ENCODE results near the gene C14orf180. TPM values are rescaled to one million over a fixed set of nuclear protein-coding genes. Genes with fewer than 3 reads are reported as not detected.

C14orf180 gene
- total RNA-seq, 2 donors from 2014 or later: not detected

DNA sequence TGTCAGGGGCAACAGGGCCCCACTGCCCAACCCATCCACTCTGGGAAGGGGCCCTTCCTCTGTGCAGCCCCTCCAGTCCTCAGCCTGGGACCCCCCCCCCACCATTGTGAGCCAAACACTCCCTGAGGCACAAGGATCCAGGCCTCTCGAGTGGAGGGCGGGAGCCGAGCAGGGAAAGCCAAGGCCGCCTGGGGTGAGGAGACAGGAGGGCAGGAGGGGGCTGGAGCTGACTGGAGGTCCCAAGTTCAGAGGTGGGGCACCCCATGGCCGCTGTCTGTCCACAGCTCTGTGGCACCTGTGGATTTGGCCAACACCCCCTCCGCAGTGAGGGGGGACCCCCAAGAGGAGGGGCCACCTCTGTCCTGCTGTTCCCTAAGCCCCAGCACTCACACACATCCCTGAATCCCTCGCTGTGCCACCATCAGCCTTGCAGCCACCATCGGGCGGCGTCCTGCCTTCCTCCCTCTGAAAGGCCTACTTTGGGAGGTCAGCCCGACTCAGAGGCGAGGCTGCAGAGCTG lies 25.4 kb upstream of the C14orf180 start:
- H3K9me3 ChIP-seq (ENCODE audit: control insufficient read depth, low read length, poor library complexity, severe bottlenecking): no peaks in the 10 kb centered on the region
- ATAC-seq (no peak), DNase-seq (peak in 1 of 3 donors; percentile 1)
- no peaks in the 10 kb centered on the region for H3K36me3 Mint-ChIP-seq (ENCODE audit: low read depth)
- H3K27ac Mint-ChIP-seq: no peak overlapping the region
- no peak overlapping the region for H3K4me3 Mint-ChIP-seq
- H3K27me3 Mint-ChIP-seq: peaks cover 39% of the 10 kb centered on the region
- peaks cover under 1% of the 10 kb centered on the region for H3K4me1 Mint-ChIP-seq

DNA sequence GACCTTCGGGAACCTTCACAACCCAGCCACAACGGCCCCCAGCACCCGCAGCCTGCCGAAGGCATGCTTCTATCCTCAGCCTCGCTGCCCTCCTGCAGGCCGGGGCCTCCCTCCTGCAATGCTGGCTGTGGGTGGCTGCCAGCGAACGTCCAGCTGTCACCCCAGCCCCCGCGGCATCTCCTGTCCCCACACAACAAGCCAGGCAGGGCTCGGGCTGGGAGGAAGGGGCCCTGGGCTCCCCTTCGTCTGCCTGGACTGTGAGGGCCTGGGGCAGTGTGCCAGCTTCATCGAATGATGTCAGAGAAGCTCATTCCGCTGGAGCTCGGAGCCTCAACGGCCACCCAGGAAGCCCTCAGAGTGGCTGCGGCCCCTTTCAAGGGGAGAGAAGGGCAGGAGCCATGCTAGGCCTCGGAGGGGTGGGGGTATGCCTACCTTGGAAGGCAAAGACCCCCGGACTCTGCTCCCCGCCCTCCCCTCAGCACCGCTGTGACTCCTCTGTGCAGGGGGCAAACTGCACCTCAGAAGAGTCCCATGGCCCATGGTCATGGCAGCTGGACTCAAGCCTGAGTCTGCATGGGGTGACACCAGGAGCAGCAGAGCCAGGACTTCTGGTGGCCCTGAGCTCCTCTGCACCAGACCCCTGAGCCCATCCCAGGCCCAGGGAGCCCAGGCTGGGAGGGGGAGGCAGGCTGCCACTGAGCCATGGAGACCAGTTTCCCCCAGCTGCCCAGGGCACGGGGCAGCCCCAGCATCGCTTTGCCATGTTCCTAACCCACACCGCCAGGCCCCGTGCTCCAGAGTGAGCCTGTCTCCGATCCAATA lies 24.7 kb upstream of the C14orf180 start:
- H3K27me3 Mint-ChIP-seq: peaks cover 36% of the 10 kb centered on the region
- no peak for ATAC-seq
- peaks cover 3% of the 10 kb centered on the region for H3K4me1 Mint-ChIP-seq
- DNase-seq: peak in 1 of 3 donors; percentile 2
- H3K4me3 Mint-ChIP-seq: no peak overlapping the region
- H3K27ac Mint-ChIP-seq: no peak overlapping the region
- H3K36me3 Mint-ChIP-seq (ENCODE audit: low read depth): no peaks in the 10 kb centered on the region
- no peaks in the 10 kb centered on the region for H3K9me3 ChIP-seq (ENCODE audit: control insufficient read depth, low read length, poor library complexity, severe bottlenecking)

DNA sequence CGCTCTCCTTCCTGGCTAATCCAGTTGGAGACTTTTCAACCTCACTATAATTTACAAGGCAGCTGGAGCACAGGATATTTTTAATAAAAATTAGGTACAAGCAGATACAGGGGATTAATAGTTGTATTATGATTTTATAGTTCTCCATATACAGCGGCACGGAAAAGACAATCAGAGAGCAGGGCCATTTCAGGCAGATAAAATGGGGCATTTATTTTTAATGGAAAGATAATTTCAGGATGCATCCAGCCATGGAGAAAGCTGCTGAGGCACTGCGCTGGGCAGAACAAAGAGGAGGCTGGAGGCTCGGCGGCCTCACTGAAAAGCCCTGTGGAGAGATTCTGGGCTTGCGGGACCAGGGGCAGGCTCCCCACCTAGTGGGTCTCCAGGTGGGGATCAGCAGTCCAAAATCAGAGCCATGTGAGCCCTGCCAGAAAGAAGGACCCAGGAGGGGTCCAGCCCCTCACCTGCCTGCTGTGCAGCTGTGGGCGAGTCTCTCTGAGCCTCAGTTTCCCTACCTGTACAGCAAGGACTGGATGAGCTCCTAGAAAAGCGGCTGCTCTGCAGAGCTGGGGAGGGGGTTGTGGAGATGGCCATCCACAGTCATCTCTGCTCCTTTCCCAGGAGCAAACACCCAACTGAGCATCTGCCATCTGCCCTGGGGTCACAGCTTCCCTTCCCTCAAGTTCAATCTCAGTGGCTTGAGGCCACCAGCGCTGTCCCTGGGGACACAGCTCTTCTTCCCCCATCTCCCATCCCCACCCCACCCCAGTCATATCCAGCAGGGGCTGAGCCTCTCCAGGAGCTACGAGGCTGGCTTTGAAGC lies 23.9 kb upstream of the C14orf180 start:
- H3K4me1 Mint-ChIP-seq: peaks cover 6% of the 10 kb centered on the region
- ATAC-seq: no peak
- no peaks in the 10 kb centered on the region for H3K36me3 Mint-ChIP-seq (ENCODE audit: low read depth)

DNA sequence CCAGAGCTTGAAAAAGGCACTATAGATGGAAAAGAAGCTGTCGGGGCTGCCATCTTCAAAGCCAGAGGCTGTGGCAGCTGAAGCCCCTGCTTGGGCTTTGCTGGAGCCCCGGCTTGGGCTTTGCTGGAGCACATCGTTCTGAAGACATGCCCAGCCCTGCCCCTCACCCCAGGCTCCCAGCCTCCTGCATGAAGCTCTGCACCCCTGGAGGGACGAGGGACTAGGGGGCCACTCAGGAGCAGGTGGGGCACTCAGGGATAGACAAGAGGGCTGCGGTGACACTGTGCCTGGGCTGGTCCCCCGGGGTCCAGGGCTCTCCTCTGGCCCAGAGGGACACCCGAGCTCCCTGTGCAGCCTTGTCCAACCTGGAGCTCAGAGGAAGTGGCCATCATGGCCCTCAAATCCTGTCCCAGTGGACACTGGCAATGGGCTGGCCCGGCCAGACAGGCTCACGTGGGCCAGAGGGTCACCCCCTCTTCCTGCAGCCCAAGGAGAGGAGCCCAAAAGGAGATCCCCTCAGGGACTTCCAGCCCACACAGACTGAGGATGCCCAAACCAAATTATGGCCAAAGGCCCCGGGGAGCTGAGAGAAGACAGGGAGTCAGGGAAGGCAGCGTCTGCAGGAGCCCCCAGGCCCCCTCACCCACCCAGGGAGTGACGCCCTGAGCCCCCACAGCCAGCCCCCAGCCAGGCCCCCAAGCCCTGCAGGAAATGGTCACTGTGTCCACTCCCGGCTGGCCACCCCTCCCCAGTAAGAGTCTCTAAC lies 23.1 kb upstream of the C14orf180 start:
- peak in 2 of 3 donors; percentile 1 to 8 for DNase-seq
- Mint-ChIP-seq H3K27ac (no peak overlapping the region), H3K36me3 (ENCODE audit: low read depth) (no peaks in the 10 kb centered on the region), H3K27me3 (peaks cover 36% of the 10 kb centered on the region), H3K4me1 (peaks cover 6% of the 10 kb centered on the region), H3K4me3 (no peak overlapping the region)
- ATAC-seq: no peak
- H3K9me3 ChIP-seq (ENCODE audit: control insufficient read depth, low read length, poor library complexity, severe bottlenecking): no peaks in the 10 kb centered on the region

More for the DNA sequence above, 23.9 kb upstream of the C14orf180 start:
- DNase-seq: peak in 1 of 3 donors; percentile 0
- no peak overlapping the region for H3K4me3 Mint-ChIP-seq
- H3K27me3 Mint-ChIP-seq: peaks cover 33% of the 10 kb centered on the region
- H3K27ac Mint-ChIP-seq: no peak overlapping the region
- H3K9me3 ChIP-seq (ENCODE audit: control insufficient read depth, low read length, poor library complexity, severe bottlenecking): no peaks in the 10 kb centered on the region

DNA sequence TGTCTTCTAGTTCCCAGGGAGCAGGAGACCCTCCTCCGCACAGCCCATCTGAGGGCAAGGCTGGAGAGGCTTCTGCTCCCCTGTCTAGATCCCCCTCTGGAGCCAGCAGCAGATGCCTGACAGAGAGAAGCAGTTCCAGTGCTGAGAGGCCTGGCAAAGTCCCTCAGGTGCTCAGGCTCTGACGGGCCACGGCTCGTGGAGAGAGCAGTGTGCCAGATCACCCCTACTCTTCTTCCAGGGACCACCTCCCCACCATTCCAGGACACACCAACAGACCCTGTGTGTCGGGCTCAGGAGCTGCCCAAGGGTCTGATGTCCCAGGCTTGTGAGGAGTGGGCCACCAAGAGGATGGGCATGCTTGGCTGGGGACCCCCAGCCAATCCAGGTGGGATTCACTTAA lies 22.5 kb upstream of the C14orf180 start:
- no peaks in the 10 kb centered on the region for H3K9me3 ChIP-seq (ENCODE audit: control insufficient read depth, low read length, poor library complexity, severe bottlenecking)
- Mint-ChIP-seq H3K4me1 (peaks cover 6% of the 10 kb centered on the region), H3K27me3 (peaks cover 41% of the 10 kb centered on the region), H3K4me3 (no peak overlapping the region), H3K36me3 (ENCODE audit: low read depth) (no peaks in the 10 kb centered on the region), H3K27ac (no peak overlapping the region)
- DNase-seq (peak in 2 of 3 donors; percentile 1), ATAC-seq (no peak)

DNA sequence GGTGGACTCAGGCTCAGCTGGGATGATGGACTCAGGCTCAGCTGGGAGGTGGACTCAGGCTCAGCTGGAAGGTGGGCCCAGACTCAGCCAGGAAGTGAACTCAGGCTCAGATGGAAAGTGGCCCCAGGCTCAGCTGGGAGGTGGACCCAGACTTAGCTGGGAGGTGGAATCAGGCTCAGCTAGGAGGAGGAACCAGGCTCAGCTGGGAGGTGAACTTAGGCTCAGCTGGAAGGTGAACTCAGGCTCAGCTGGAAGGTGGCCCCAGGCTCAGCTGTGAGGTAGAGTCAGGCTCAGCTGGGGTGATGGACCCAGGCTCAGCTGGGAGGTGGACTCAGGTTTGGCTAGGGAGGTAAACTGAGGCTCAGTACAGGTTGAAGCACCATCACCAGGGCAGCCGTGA lies 21.8 kb upstream of the C14orf180 start:
- Mint-ChIP-seq H3K4me1 (peaks cover 6% of the 10 kb centered on the region), H3K36me3 (ENCODE audit: low read depth) (no peaks in the 10 kb centered on the region), H3K27ac (no peak overlapping the region), H3K4me3 (no peak overlapping the region), H3K27me3 (peaks cover 36% of the 10 kb centered on the region)
- no peak for ATAC-seq
- peak in 1 of 3 donors; percentile 4 for DNase-seq
- no peaks in the 10 kb centered on the region for H3K9me3 ChIP-seq (ENCODE audit: control insufficient read depth, low read length, poor library complexity, severe bottlenecking)

DNA sequence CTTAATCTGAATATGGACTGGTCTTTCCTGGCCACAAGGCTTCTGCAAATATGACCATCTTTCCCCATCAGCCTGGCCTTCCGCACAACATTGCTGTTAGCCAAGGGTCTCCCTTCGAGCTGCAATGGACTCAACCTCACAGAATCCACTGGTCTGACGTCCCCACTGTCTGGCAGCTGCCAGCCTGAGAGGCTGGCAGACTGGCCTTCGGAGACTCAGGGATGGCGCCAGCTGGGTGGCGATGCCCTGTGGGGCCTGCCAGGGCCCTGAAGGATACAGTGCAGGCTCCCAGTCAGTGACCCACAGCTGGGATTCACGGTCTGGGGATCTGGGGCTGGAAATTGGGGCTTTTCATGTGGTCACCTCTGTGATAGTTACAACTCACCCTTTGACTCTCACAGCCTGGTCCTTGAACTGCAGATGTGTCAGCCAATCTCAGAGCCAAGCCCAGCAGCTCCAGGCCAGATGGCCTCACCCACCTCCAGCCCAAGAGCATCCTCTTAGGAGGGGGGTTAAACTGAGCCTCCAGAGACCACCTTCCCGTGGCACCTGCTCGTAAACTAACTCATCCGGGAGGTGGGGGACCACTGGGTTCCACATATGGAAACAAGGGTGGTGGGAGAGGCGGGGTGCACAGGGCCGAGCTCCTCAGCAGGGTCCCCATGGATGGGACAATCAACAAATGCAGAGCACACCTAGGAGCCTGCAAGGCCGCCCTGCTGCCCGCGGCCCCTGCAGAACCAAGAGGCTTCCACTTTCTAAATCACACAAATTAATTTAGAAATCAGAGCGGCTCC lies 21.1 kb upstream of the C14orf180 start:
- H3K4me3 Mint-ChIP-seq: no peak overlapping the region
- ATAC-seq (no peak), DNase-seq (peak in 1 of 3 donors; percentile 4)
- no peaks in the 10 kb centered on the region for H3K36me3 Mint-ChIP-seq (ENCODE audit: low read depth)
- H3K27me3 Mint-ChIP-seq: peaks cover 30% of the 10 kb centered on the region
- H3K27ac Mint-ChIP-seq: no peak overlapping the region
- no peaks in the 10 kb centered on the region for H3K9me3 ChIP-seq (ENCODE audit: control insufficient read depth, low read length, poor library complexity, severe bottlenecking)
- peaks cover 6% of the 10 kb centered on the region for H3K4me1 Mint-ChIP-seq

DNA sequence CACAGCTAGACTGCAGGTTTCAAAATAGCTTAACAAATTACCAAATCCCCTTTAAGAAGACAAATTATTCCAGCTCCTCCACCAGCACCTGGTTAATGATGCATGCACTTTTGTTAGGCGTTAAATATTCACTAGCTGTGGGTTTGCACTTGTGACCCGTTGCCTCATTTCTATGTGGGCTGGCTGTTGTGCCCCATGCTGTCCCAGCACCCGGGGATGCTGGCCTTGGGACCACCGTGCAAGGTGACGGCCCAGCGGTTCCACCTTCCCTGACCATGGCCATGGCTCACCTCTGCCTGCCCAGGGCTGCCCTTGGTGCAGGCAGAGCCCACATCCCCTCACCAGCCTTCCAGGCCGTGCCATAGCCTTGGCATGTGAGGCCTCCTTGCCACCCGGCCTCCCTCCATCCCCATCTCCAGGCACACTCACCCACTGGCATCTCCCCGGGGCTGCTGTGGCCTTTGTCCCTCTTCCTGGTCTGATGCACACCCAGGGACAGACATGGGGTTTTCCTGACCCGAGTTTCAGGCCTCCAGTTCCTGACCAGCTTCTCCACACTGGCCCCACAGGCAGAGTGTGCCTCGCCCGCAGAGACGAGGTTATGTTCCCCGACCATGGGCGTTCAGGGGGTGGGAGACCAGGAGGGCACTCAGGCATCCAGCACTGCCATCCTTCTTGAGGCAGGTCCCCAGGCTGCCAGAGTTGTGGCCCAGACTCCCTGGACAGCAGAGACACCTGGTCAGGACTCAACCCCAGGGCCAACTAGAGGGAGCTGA lies 20.3 kb upstream of the C14orf180 start:
- ATAC-seq (no peak), DNase-seq (no peak)
- H3K9me3 ChIP-seq (ENCODE audit: control insufficient read depth, low read length, poor library complexity, severe bottlenecking): no peaks in the 10 kb centered on the region
- Mint-ChIP-seq H3K27ac (no peak overlapping the region), H3K4me1 (peaks cover 8% of the 10 kb centered on the region), H3K27me3 (peaks cover 31% of the 10 kb centered on the region), H3K4me3 (no peak overlapping the region), H3K36me3 (ENCODE audit: low read depth) (no peaks in the 10 kb centered on the region)

DNA sequence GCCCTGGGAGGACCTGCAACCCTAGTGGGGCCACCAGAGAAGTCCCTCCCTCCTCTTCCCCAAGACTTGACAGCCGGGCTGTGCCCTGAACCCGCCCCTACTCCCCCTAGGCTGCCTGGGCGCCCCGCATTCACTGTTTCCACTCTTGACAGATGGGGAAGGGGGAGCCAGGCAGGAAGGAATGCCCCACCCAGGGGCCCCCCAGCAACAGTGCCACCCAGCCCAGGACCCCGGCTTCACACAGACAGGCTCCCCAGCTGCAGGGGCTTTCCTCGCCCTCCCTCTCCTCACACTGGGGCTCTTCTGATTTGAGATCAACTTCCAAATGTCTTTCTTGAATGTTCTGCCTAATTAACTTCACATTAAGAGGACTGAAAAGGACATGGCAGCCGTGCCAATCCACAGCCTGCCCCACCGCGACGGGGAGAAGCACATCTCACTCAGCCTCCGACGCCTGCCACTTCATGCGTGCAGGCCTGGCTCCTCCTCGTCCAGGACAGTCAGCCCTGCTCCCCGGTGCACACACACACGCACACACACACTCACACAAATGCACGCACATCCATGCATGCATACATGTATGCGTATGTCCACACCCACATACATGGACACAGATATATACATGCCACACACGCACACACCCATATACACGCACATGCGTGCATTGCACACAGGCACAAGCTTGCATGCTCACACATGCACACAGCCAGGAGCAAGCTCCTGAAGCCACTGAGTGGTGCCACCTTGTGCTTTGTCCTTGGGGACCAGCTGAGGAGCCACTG lies 19.6 kb upstream of the C14orf180 start:
- ATAC-seq (no peak), DNase-seq (no peak)
- H3K4me1 Mint-ChIP-seq: peaks cover 8% of the 10 kb centered on the region
- H3K9me3 ChIP-seq (ENCODE audit: control insufficient read depth, low read length, poor library complexity, severe bottlenecking): no peaks in the 10 kb centered on the region
- no peaks in the 10 kb centered on the region for H3K36me3 Mint-ChIP-seq (ENCODE audit: low read depth)
- H3K4me3 Mint-ChIP-seq: no peak overlapping the region
- peak overlapping the region; percentile 70 for H3K27ac Mint-ChIP-seq
- peaks cover 36% of the 10 kb centered on the region for H3K27me3 Mint-ChIP-seq

DNA sequence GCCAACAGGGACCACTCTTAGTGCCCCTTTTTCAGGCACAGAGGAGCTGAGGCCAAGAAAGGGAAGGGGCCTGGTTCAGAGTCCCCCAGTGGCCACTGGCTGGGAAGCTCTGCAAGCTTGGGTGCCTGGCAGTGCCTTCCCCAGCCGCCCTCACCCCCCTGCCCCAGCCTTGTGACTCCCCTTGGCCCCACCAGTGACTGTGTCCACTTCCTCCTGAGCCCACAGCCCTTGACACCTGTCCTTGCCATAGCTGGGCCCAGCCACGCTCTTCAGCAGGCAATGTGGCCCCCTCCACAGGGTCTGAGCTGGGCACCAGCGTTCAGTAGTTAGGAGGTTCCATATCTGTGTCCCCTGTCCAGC lies 19.0 kb upstream of the C14orf180 start:
- H3K27me3 Mint-ChIP-seq: peaks cover 37% of the 10 kb centered on the region
- no peak for ATAC-seq
- no peak overlapping the region for H3K4me3 Mint-ChIP-seq
- no peak overlapping the region for H3K27ac Mint-ChIP-seq
- H3K36me3 Mint-ChIP-seq (ENCODE audit: low read depth): no peaks in the 10 kb centered on the region
- no peaks in the 10 kb centered on the region for H3K9me3 ChIP-seq (ENCODE audit: control insufficient read depth, low read length, poor library complexity, severe bottlenecking)
- H3K4me1 Mint-ChIP-seq: peaks cover 8% of the 10 kb centered on the region
- no peak for DNase-seq

DNA sequence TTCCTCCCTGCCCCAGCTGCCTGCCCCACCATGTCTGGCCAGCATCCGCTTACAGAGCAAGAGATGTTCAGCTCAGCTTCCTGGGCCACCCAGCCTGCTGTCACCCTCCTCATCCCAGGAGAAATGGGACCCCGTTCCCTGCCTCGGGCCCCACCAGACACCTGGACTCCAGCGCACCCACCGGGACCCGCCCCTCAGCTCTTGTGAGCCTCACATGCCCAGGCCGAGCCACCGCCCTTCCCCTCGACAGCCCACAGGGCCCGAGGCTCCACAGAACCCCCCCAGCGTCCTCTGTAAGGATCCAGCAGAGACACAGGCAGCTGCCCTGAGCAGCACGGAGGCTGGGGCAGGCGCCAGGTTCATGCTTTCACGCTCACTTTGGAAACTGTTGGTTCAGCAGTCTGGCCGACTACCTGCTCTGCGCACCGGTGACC lies 18.4 kb upstream of the C14orf180 start:
- H3K36me3 Mint-ChIP-seq (ENCODE audit: low read depth): no peaks in the 10 kb centered on the region
- H3K4me1 Mint-ChIP-seq: peaks cover 8% of the 10 kb centered on the region
- no peaks in the 10 kb centered on the region for H3K9me3 ChIP-seq (ENCODE audit: control insufficient read depth, low read length, poor library complexity, severe bottlenecking)
- no peak for ATAC-seq
- DNase-seq: no peak
- H3K27me3 Mint-ChIP-seq: peaks cover 42% of the 10 kb centered on the region
- no peak overlapping the region for H3K4me3 Mint-ChIP-seq
- H3K27ac Mint-ChIP-seq: no peak overlapping the region

All from T-helper 17 cell (primary cell).